IPS-NIHi7 (cell line): ENCODE results near the gene EML1.

Experiments used
- DNase-seq: peaks from one replicate; pipeline ENCODE4 v3.0.0; 2012; ENCODE audit warnings: mixed read lengths; ENCODE audit errors: extremely low spot score

EML1 gene

DNA sequence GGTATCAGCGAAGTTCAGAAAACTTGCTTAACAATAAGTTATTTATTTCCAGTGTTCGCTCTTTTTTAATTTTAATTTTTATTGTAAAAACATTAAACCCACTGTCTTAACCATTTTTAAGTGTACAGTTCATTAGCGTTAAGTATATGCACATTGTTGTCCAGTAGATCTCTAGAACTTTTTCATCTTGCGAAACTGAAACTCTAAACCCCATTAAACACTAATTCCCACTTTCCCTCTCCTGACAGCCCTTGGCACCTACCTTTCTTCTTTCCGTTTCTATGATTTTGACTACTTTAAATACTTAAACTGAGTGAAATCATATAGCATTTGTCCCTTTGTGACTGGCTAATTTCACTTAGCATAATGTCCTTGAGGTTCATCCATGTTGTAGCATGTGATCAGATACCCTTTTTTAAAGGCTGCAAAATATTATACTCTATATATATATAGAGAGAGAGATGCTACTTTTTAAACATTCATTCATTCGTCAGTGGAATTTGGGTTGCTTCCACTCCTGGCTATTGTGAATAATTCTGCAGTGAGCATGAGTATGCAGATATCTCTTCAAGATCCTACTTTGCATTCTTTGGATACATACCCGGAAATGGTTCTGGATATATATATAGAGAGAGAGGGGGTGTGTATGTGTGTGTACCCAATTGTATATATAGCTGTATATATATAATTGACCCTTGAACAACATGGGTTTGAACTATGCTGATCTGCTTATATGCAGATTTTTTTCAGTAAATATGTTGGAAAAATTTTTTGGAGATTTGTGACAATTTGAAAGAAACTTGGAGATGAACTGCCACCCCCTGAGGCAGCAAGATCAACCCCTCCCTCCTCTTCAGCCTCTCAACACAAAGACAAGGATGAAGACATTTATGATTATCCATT, 197.3 kb downstream of the EML1 start:
- no peak for DNase-seq

- no peak for DNase-seq
Measured at GRCh38 chr14:99991331-99991730, 198.1 kb downstream of the EML1 start.
